PC-3 (cell line): ENCODE data around the gene SENP5. TPM values are rescaled to one million over a fixed set of nuclear protein-coding genes. Genes with fewer than 3 reads are reported as not detected.
"Not testable (repeated sequence)": the region's sequence is repeated elsewhere in the genome, so short reads cannot be mapped to it uniquely, and the experiment has no call there.

Experiments used
- ATAC-seq: fragments of 200-7000 bp; cut with Tn5 transposase; 2 replicates; pipeline ENCODE4 v1.9.1; 2020; ENCODE audit warnings: mild to moderate bottlenecking, moderate library complexity
- BruUV-seq: library from RNA; stranded (reverse); fragments of 400-500 nt; replicated peaks from 2 replicates; lab custom pipeline; 2021; lab: Mats Ljungman, UMichigan
- CTCF ChIA-PET: fragments of 300-600 bp; sonication (Branson Sonifier 250); formaldehyde crosslinking; loops from one replicate; lab custom pipeline; 2022; ENCODE audit warnings: antibody characterized with exemption; lab: Charles Lee
- POLR2A ChIA-PET: fragments of 300-600 bp; sonication (Branson Sonifier 250); formaldehyde crosslinking; loops from one replicate; lab custom pipeline; 2022; ENCODE audit warnings: antibody characterized with exemption; ENCODE audit not compliant: unreplicated experiment; lab: Charles Lee
- DNase-seq: peaks from one replicate; pipeline ENCODE4 v3.0.0-alpha.2; 2015
- H2AFZ ChIP-seq: fragments of 300-600 bp; sonication (generic); 2 replicates; pipeline ENCODE4 v1.6.0; 2016; ENCODE audit warnings: antibody characterized with exemption, low read length
- H3F3A ChIP-seq: fragments of 300-600 bp; sonication (generic); one replicate; pipeline ENCODE4 v1.6.0; 2017; ENCODE audit warnings: antibody characterized with exemption, low read length, control low read depth, mild to moderate bottlenecking; ENCODE audit not compliant: unreplicated experiment
- H3K27ac ChIP-seq: fragments of 300-600 bp; sonication (generic); 2 replicates; pipeline ENCODE4 v1.5.1; 2016; ENCODE audit warnings: mild to moderate bottlenecking, low read length
- H3K27me3 ChIP-seq: fragments of 300-600 bp; sonication (generic); 2 replicates; pipeline ENCODE4 v1.6.1; 2016; ENCODE audit warnings: low read length, mixed read lengths
- H3K36me3 ChIP-seq: fragments of 300-600 bp; sonication (generic); 2 replicates; pipeline ENCODE4 v1.6.1; 2016; ENCODE audit warnings: low read depth, mixed run types, low read length, mixed read lengths
- H3K4me1 ChIP-seq: fragments of 300-600 bp; sonication (generic); 2 replicates; pipeline ENCODE4 v1.5.1; 2016; ENCODE audit warnings: low read length; ENCODE audit not compliant: insufficient read depth
- H3K4me2 ChIP-seq: fragments of 300-600 bp; sonication (generic); 2 replicates; pipeline ENCODE4 v1.6.0; 2016; ENCODE audit warnings: low read length
- H3K4me3 ChIP-seq: fragments of 300-600 bp; sonication (generic); 2 replicates; pipeline ENCODE4 v1.5.1; 2016; ENCODE audit warnings: mild to moderate bottlenecking, low read length, mixed read lengths
- H3K79me2 ChIP-seq: fragments of 300-600 bp; sonication (generic); 2 replicates; pipeline ENCODE4 v1.6.1; 2017; ENCODE audit warnings: low read length, mixed read lengths
- H3K9ac ChIP-seq: fragments of 300-600 bp; sonication (generic); 2 replicates; pipeline ENCODE4 v1.6.0; 2016; ENCODE audit warnings: mild to moderate bottlenecking, low read length
- H3K9me2 ChIP-seq: fragments of 300-600 bp; sonication (generic); replicated peaks from 2 replicates; pipeline ENCODE4 v1.6.1; 2016; ENCODE audit warnings: mixed run types, low read length, mixed read lengths
- H3K9me3 ChIP-seq: fragments of 300-600 bp; sonication (generic); 2 replicates; pipeline ENCODE4 v1.6.1; 2016; ENCODE audit warnings: low read length, mixed read lengths
- H4K20me1 ChIP-seq: fragments of 300-600 bp; sonication (generic); 2 replicates; pipeline ENCODE4 v1.6.1; 2016; ENCODE audit warnings: low read length, mixed read lengths
- CTCF ChIP-seq: fragments of 300-600 bp; sonication (generic); conservative IDR thresholded peaks from 2 replicates; pipeline ENCODE4 v1.5.1; 2017; ENCODE audit warnings: antibody characterized with exemption, low read depth, mild to moderate bottlenecking, low read length
- EZH2 ChIP-seq: fragments of 300-600 bp; sonication (generic); IDR thresholded peaks from one replicate; pipeline ENCODE4 v1.6.1; 2017; ENCODE audit warnings: antibody characterized with exemption, mild to moderate bottlenecking, low read length; ENCODE audit not compliant: unreplicated experiment
- EZH2phosphoT487 ChIP-seq: fragments of 300-600 bp; sonication (generic); IDR thresholded peaks from 2 replicates; pipeline ENCODE4 v1.6.1; 2018; ENCODE audit warnings: mild to moderate bottlenecking, antibody characterized with exemption, low read length, borderline replicate concordance
- intact Hi-C: fragments of 100-400 bp; cut with micrococcal nuclease; formaldehyde crosslinking; loops from 2 replicates; pipeline ENCODE4 v1.9.0; 2023
- total RNA-seq: library from RNA; depleted of rRNA; stranded (reverse); fragments of >200 nt; gene quantifications from 2 replicates; pipeline ENCODE4 v1.2.3, GENCODE V29; 2014

Gene SENP5
- total RNA-seq, 1 experiment from 2014 or later, result 34.2 TPM

GRCh38 chr3:196835086-196835485 lies 32.6 kb upstream of the SENP5 start:
- Histone ChIP-seq H3K79me2 (no peaks in the 10 kb centered on the region), H3K9me3 (no peaks in the 10 kb centered on the region), H4K20me1 (no peaks in the 10 kb centered on the region), H3K27ac (no peak overlapping the region), H3K27me3 (no peaks in the 10 kb centered on the region), H3K9ac (no peak overlapping the region), H3F3A (no peaks in the 10 kb centered on the region), H3K4me1 (no peaks in the 10 kb centered on the region), H3K4me2 (no peak overlapping the region), H3K4me3 (no peak overlapping the region), H3K9me2 (no peaks in the 10 kb centered on the region), H2AFZ (no peak overlapping the region), H3K36me3 (peaks cover 3% of the 10 kb centered on the region; the same call in 1 of the 2 replicates)
- ChIA-PET CTCF (no interaction called here), POLR2A (no interaction called here)
- intact Hi-C loops, result no loop called here
- no peak for TF ChIP-seq EZH2phosphoT487
- TF ChIP-seq EZH2, result no peak
- TF ChIP-seq CTCF, result no peak
- no TSS peak for BruUV-seq
- no peak for DNase-seq
- no peak for ATAC-seq

GRCh38 chr3:196836626-196837025 lies 31.1 kb upstream of the SENP5 start:
- ATAC-seq, H3F3A ChIP-seq, CTCF ChIA-PET, POLR2A ChIA-PET, H3K79me2 ChIP-seq, H3K9me3 ChIP-seq, H3K9ac ChIP-seq, H3K9me2 ChIP-seq, H4K20me1 ChIP-seq, H3K4me2 ChIP-seq, H3K4me1 ChIP-seq, H3K27me3 ChIP-seq, BruUV-seq, H3K27ac ChIP-seq, H2AFZ ChIP-seq, H3K36me3 ChIP-seq, DNase-seq, H3K4me3 ChIP-seq, intact Hi-C loops: not testable (repeated sequence)

- H4K20me1 ChIP-seq, result no peaks in the 10 kb centered on the region
- H3K9ac ChIP-seq, result no peak overlapping the region
- DNase-seq, result peak; percentile 58
- H3K9me3 ChIP-seq, result no peaks in the 10 kb centered on the region
- no peaks in the 10 kb centered on the region; the same call in 1 of the 2 replicates for H3K36me3 ChIP-seq
- no peak overlapping the region for H3K4me3 ChIP-seq
- H3K27ac ChIP-seq, result no peak overlapping the region
- H3K79me2 ChIP-seq, result no peaks in the 10 kb centered on the region
- peak; percentile 90 for ATAC-seq
- H3F3A ChIP-seq, result no peaks in the 10 kb centered on the region
- no TSS peak for BruUV-seq
- H3K27me3 ChIP-seq, result no peaks in the 10 kb centered on the region
- ChIA-PET CTCF (no interaction called here), POLR2A (no interaction called here)
- TF ChIP-seq EZH2 (no peak), CTCF (peak; percentile 86)
- no peaks in the 10 kb centered on the region for H3K4me1 ChIP-seq
- H3K9me2 ChIP-seq, result no peaks in the 10 kb centered on the region
- H3K4me2 ChIP-seq, result no peak overlapping the region
- no peak overlapping the region for H2AFZ ChIP-seq
- intact Hi-C loops, result loop anchor here (2.0 kb wide), 1 partner anchor 131 kb away; the partner anchor contains the start of gene PIGZ
Observed at GRCh38 chr3:196837819-196838420, 29.8 kb upstream of the SENP5 start.

- H3K27me3 ChIP-seq, BruUV-seq, H4K20me1 ChIP-seq, H3K4me2 ChIP-seq, H3K4me3 ChIP-seq, H3K9ac ChIP-seq, H3K9me3 ChIP-seq, H3F3A ChIP-seq, ATAC-seq, CTCF ChIA-PET, H3K9me2 ChIP-seq, DNase-seq, H3K36me3 ChIP-seq, H3K79me2 ChIP-seq, H3K27ac ChIP-seq, H3K4me1 ChIP-seq, H2AFZ ChIP-seq: not testable (repeated sequence)
- POLR2A ChIA-PET, result interaction anchor here (0.6 kb wide), 1 partner anchor 25 kb away, joined by 11 read pairs; no protein-coding TSS in a partner anchor
- intact Hi-C loops, result loop anchor here (2.0 kb wide), 1 partner anchor 129 kb away; the partner anchor contains the start of gene PIGZ
Observed at GRCh38 chr3:196839351-196839750, 28.4 kb upstream of the SENP5 start.
